Coronary artery (tissue), 2 donors: Measurements from ENCODE around the gene DCLK1.
A peak's percentile ranks its signal among the peaks of the same experiment; 100 is the strongest.

Experiments used
- DNase-seq: peaks from one replicate; pipeline ENCODE4 v3.0.0-alpha.2; 2017; ENCODE audit warnings: low spot score
- H3K27ac ChIP-seq, 2 donors: fragments of 200-600 bp; sonication (generic); one replicate each; pipeline ENCODE4 v1.5.1; 2016 to 2019
- H3K4me3 ChIP-seq: fragments of 200-600 bp; sonication (generic); 2 replicates; pipeline ENCODE4 v1.5.1; 2016; ENCODE audit warnings: mild to moderate bottlenecking, moderate library complexity
- CTCF ChIP-seq: fragments of 200-600 bp; sonication (generic); IDR thresholded peaks from one replicate; pipeline ENCODE4 v1.5.1; 2019; ENCODE audit warnings: antibody characterized with exemption

The DCLK1 gene

DNA sequence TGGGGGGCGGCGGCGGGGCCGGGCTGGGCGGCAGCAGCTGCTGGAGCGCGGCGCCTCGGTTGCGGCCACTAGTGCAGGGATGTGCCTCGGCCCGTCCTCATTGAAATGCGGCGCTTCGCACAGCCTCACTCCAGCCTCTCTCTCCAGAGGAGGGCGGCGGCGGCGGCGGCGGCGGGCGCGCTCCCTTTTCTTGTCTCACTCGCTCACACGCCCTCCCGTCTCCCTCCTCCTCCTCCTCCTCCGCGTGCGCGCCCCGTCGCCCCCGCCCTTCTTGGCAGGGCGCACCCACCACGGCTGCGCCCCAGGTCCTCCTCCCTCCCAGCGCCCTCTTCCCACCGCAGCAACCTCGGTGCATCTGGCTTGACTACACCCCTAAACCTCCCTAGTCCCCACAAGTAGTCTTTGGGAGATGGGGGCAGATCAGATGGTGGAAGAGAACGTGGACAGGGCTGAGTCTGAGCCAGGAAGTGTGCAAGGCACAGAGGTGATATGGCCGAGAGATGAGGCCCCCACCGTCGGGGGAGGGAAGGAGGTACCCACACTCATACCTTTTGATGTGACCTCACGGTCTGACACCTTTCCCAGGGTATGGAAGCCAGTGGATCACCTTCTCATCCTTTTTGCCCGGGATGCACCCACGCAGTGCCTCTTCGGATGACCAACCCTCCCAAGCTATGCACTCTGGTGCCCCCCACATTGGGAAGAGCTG lies at the start of gene DCLK1:
DCLK1 (minus strand) TSS at position 161 of the 709 bp plus-strand sequence.
- Histone ChIP-seq H3K4me3 (peak within 1 kb of the TSS; percentile 79), H3K27ac (peak within 1 kb of the TSS; percentile 27 to 71)
- TF ChIP-seq CTCF, result no peak
- no peak for DNase-seq

- no peak for DNase-seq
- Histone ChIP-seq H3K4me3 (no peak overlapping the region), H3K27ac (no peak overlapping the region)
- no peak for TF ChIP-seq CTCF
These were observed 44.4 kb upstream of the DCLK1 start for GRCh38 chr13:36175621-36176020.

GRCh38 chr13:36174923-36175322 lies 43.7 kb upstream of the DCLK1 start:
- no peak for TF ChIP-seq CTCF
- Histone ChIP-seq H3K4me3 (no peak overlapping the region), H3K27ac (no peak overlapping the region)
- DNase-seq, result no peak

DNA sequence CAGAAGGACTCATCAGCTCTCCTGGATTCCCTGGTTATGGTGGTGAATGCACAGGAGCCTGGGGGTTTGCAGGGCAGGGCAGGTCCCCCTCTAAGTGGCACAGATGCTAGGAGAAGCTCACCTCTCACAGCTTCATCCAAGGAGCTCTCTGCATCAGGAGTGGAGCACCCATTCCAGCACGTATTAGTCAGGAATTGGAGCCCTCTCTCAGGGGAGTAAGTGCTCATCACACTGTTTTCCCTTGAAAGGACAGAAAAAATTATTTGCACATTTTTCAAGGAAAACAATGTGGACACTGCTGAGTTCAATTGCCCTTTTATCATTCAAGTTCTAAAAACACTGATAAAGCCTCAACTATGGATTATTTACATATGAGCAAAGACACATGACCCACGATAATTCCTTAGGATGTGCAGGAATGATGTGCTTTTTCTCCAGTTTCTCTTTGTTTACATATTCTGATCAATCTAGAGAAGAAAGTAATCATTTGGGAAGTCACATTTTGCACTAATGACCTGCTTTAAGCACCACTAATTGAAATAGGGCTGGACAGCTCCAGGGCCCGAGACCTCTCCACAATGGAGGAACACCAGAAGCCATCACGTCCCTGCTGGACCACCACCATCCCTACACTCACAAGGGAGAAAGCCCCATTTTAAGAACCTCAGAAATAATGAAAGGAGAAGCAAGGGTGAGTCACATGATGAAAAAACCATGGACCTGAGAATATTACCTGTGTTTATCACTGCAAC lies 42.6 kb upstream of the DCLK1 start:
- Histone ChIP-seq H3K4me3 (no peak overlapping the region), H3K27ac (no peak overlapping the region)
- no peak for DNase-seq
- no peak for TF ChIP-seq CTCF

DNA sequence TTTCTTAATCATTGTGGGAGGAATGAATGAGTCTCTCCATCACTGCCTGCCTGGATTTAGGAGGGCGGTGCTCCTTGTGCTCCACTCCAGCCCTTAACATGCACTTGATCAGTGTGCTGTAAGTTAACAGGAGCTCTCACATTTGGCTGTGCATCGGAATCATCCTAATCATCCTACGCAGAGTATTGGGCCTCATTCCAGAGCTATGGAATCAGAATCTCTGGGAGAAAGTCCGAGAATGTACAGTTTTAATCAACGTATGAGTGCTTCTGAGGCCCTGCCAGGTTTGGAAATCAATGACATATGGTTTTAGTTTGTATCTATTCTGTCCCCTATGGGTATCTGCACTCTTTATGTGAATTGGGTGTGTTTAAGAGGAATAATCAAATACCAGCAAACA lies 34.9 kb upstream of the DCLK1 start:
- no peak for TF ChIP-seq CTCF
- H3K4me3 ChIP-seq, result no peak overlapping the region
- DNase-seq, result no peak
- no peak overlapping the region for H3K27ac ChIP-seq

- TF ChIP-seq CTCF, result no peak
- Histone ChIP-seq H3K4me3 (no peak overlapping the region), H3K27ac (no peak overlapping the region)
- no peak for DNase-seq
These were observed 32.7 kb upstream of the DCLK1 start for GRCh38 chr13:36163809-36164308.
